Bone marrow (tissue), 2 donors: ENCODE measurements around the gene ZSCAN25.
"Not testable (repeated sequence)": the region's sequence is repeated elsewhere in the genome, so short reads cannot be mapped to it uniquely, and the experiment has no call there.

Experiments used
- DNase-seq, 2 donors: peaks; one replicate each; lab custom pipeline; 2025; lab: John Stamatoyannopoulos, UW

ZSCAN25 gene

GRCh38 chr7:99616359-99617191 is at the start of gene ZSCAN25:
Gene ZSCAN25, plus strand, starts transcription at chr7:99616946. Its CDS starts 2,661 bp downstream, at chr7:99619607.
- DNase-seq, result peak; percentile 59 to 72

DNA sequence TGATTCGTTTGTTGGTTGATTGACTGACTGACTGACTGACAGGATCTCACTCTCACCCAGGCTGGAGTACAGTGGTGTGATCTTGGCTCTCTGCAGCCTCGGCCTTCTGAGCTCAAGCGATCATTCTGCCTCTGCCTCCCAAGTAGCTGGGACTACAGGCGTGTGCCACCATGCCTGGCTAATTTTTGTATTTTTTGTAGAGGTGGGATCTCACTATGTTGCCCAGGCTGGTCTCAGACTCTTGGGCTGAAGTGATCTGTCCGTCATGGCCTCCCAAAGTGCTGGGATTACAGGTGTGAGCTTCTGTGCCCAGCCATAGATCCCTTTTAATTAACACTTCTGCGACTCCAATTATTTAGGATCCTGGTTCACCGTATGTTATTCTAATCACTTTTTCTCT is 48.0 kb upstream of the ZSCAN25 start:
- DNase-seq, result not testable (repeated sequence)

GRCh38 chr7:99571768-99572167 is 45.0 kb upstream of the ZSCAN25 start:
- no peak for DNase-seq

DNA sequence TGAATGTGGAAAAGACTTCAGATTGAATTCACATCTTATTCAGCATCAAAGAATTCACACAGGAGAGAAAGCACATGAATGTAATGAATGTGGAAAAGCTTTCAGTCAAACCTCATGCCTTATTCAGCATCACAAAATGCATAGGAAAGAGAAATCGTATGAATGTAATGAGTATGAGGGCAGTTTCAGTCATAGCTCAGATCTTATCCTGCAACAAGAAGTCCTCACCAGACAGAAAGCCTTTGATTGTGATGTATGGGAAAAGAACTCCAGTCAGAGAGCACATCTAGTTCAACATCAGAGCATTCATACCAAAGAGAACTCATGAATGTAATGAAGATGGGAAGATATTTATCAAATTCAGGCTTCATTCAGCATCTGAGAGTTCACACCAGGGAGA is 43.5 kb upstream of the ZSCAN25 start:
- DNase-seq, result no peak

DNA sequence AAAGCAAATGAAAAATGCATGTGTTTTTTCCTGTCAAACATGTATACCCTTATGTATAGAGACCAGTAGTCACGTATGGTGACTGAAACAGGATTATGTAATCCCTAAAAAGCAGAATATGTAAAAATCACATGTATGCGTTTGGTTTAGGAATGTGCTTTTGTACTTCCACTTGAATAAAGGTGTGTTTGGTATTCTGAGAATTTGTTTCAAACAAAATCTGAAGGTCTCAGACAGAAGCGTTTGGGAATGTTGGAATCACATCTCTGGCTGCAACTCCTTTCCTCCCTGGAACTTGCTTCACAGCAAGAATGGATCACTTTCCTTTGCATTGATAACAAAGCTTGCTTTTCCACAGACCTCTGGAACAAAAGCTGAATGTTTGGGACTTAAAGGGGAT is 40.5 kb upstream of the ZSCAN25 start:
- no peak for DNase-seq

GRCh38 chr7:99579281-99579955 is 37.3 kb upstream of the ZSCAN25 start:
- DNase-seq, result no peak

GRCh38 chr7:99579956-99580777 is 36.6 kb upstream of the ZSCAN25 start:
- peak in 1 of 2 donors; percentile 13 for DNase-seq

DNA sequence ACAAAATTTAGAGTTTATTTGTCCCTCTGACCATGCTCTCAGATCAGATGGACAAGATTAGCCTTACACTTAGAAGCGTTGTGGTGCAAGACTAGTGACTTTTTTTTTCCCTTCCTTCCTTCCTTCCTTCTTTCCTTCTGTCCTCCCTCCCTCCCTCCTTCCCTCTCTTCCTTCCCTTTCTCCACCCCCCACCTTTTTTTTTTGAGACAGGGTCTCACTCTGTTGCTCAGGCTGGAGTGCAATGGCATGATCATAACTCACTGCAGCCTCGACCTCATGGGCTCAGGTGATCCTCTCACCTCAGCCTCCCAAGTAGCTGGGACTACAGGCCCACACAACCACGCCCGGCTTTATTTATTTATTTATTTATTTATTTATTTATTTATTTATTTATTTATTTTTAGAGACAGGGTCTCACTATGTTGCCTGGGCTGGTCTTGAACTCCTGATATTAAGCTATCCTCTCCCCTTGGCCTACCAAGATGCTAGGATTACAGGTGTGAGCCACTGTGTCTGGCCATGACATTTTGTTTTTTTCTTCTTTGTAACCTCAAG is 35.9 kb upstream of the ZSCAN25 start:
- not testable (repeated sequence) for DNase-seq

GRCh38 chr7:99588868-99589267 is 27.9 kb upstream of the ZSCAN25 start:
- DNase-seq, result no peak

GRCh38 chr7:99594948-99595745 is 21.6 kb upstream of the ZSCAN25 start:
- no peak for DNase-seq

DNA sequence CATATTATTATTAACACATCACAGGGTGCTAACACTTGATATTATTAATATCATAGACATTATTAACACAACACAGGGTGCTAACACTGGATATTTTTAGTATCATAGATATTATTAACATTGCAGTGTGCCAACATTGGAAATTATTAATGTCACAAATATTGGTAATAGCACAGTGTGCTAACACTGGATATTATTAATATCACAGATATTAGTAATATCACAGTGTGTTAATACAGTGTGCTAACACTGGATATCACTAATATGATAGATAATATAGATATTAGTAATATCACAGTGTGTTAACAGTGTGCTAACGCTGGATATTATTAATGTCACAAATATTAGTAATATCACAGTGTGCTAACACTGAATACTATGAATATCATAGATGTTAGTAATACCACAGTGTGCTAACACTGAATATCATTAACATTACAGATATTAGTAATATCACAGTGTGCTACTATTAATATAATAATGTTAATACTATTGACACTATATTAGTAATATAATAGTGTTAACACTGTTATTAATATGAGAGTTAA is 20.3 kb upstream of the ZSCAN25 start:
- DNase-seq, result no peak

DNA sequence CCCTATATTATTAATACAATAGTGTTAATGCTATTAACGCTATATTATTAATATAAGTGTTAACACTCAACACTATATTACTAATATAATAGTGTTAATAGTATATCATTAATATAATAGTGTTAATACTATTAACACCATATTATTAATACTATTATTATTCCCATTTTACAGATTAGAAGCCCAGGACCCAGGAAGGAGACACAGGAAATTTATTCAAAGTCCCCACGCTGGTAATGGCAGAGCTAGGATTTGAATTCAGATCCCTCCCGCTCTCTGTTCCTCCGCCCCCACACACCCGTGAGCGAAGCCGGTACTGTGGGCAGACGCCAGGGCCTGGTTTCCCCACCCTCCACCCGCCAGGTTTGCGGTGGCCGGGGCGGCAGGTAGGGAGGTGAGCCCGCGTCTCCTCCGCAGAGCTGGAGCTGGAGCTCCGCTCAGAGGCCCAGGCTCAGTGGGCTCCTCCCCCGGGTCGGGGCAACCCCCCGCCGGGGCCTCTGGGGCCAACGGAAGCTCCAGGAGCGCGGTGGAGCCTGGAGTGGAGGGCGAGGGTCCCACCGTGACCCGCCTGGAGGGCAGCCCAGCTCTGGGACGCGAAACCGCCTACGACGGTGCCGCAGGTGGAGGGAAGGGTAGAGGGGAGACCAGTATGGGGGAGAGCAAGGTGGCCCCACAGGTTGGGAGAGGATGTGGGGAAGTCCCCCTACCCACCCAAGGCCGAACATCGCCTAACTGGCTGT is 18.8 kb upstream of the ZSCAN25 start, which contains the start of gene TMEM225B:
Gene TMEM225B, plus strand, starts transcription at position 506 of the 740 bp plus-strand sequence. CDS start 6,122 bp downstream, outside the sequence.
- no peak for DNase-seq

DNA sequence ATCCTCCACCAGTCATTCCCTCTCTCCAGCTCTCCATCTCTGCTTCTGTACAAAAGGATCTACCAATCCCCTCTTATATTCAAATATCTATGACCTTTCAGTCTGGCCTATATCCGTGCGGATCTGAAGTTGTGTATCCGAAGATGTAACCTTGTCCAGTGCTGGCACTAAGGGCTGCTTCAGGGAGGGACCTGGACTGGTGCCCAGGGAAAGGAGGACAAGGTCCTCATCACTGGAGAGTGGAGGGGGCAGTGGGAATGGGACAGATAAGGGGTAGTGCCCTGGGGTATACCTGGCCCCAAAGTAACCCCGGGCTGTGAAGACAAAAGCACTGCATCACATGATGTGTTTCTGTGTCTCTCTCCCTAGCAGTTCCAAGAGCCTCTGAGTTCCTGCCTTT is 16.9 kb upstream of the ZSCAN25 start:
- DNase-seq, result no peak

GRCh38 chr7:99601656-99602310 is 15.0 kb upstream of the ZSCAN25 start:
- DNase-seq, result no peak

GRCh38 chr7:99605527-99605926 is 11.2 kb upstream of the ZSCAN25 start:
- DNase-seq, result no peak

GRCh38 chr7:99606531-99606930 is 10.2 kb upstream of the ZSCAN25 start:
- DNase-seq, result no peak

DNA sequence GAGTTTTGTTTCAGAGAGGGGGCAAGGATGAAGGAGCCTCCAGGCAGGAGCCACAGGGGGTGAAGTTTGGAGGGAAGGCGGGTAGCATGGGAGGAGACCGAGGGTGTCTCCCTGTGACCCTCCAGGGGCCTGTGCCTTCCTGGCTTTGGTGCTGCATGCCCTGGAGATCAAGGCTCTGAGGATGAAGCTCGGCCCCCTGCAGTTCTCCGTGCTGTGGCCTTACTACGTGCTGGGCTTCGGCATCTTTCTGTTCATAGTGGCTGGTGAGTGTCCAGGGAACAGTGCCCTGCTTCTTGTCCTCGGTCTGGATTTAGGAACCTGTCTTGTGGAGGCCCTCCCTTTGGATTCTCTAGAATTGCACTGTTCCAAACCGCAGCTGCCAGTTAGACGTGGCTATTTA is 9.2 kb upstream of the ZSCAN25 start:
- DNase-seq, result no peak

DNA sequence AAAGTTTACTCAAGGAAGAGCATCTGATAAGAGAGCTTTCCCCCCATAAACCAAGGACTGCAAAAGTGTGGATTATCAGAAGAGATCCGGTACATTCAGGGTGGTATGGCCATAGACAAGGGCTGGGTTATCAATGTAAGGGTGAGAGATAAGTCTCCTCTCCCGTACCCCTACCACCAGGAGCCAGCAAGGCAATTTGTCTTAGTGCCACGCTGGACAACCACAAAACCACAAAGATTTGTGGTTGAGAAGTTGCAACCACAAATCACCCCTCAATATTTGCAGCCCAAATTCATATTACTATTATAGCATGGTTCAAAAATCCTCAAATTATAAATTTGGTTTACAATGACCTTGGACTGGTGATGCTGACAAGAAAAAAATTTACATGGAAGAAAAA is 2.3 kb upstream of the ZSCAN25 start:
- no peak for DNase-seq

DNA sequence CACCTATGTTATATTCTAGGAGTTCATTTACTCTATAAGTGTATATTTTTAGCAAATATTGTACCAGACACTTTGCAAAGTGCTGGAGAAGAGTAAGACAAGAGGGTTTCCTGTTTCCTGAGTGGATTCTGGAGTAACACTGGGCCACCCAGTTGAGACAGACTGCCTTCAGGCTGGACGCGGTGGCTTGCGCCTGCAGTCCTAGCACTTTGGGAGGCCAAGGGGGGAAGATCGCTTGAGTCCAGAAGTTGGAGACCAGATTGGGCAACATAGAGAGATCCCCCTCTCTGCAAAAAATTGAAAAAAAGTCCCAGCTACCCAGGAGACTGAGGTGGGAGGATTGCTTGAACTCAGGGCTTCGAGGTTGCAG is 772 bp upstream of the ZSCAN25 start:
- DNase-seq, result no peak
